CD4-positive, alpha-beta T cell treated with Interferon alpha-2 for 1 hour (primary cell): ENCODE data around the gene L1CAM.

Experiments used
- DNase-seq, 2 donors: peaks; one replicate each; pipeline ENCODE4 v3.0.0-alpha.2; 2020 to 2022

Gene L1CAM

GRCh38 chrX:153885968-153886903 is at the start of gene L1CAM:
TSS of gene L1CAM (minus strand) at chrX:153886173. CDS start at chrX:153875836, 10,337 bp downstream.
- DNase-seq = peak in 1 of 2 donors; percentile 32

GRCh38 chrX:153935326-153935851 is 49.4 kb upstream of the L1CAM start:
- DNase-seq = no peak

- DNase-seq = peak; percentile 57 to 76
These were observed 48.9 kb upstream of the L1CAM start, which contains the start of gene NAA10 for GRCh38 chrX:153934762-153935325. TSS of gene NAA10 (minus strand) at chrX:153935037. CDS start at chrX:153934904, 133 bp downstream.

- no peak for DNase-seq
These were observed 48.3 kb upstream of the L1CAM start for GRCh38 chrX:153934148-153934761.

- no peak for DNase-seq
These were observed 47.8 kb upstream of the L1CAM start for GRCh38 chrX:153933748-153934147.

- DNase-seq = no peak
These were observed 46.4 kb upstream of the L1CAM start for GRCh38 chrX:153932220-153932915.

- no peak for DNase-seq
These were observed 45.8 kb upstream of the L1CAM start for GRCh38 chrX:153931748-153932147.

GRCh38 chrX:153931151-153931550 is 45.2 kb upstream of the L1CAM start:
- DNase-seq = no peak

- no peak for DNase-seq
These were observed 44.3 kb upstream of the L1CAM start for GRCh38 chrX:153930011-153930910.

GRCh38 chrX:153929576-153929975 is 43.6 kb upstream of the L1CAM start:
- no peak for DNase-seq

- DNase-seq = no peak
These were observed 42.9 kb upstream of the L1CAM start for GRCh38 chrX:153928846-153929245.

- peak; percentile 96 to 98 for DNase-seq
These were observed 42.2 kb upstream of the L1CAM start for GRCh38 chrX:153927922-153928760.

- DNase-seq = no peak
These were observed 41.6 kb upstream of the L1CAM start for GRCh38 chrX:153927672-153927921.

- peak; percentile 86 to 89 for DNase-seq
These were observed 41.1 kb upstream of the L1CAM start for GRCh38 chrX:153926858-153927671.

GRCh38 chrX:153926552-153926857 is 40.5 kb upstream of the L1CAM start:
- DNase-seq = no peak

- peak; percentile 28 to 55 for DNase-seq
These were observed 40.0 kb upstream of the L1CAM start, which contains the start of gene ARHGAP4 for GRCh38 chrX:153925739-153926551. TSS of gene ARHGAP4 (minus strand) at chrX:153926264. CDS start at chrX:153926202, 62 bp downstream.

- DNase-seq = peak in 1 of 2 donors; percentile 34
These were observed 39.4 kb upstream of the L1CAM start for GRCh38 chrX:153925387-153925738.

GRCh38 chrX:153924149-153924861 is 38.3 kb upstream of the L1CAM start:
- peak; percentile 61 for DNase-seq
